GM12891 (cell line): ENCODE results near the gene MAP10.

ENCODE experiments used
- POLR2A ChIP-seq: IDR thresholded peaks from 2 replicates; pipeline ENCODE4 v1.6.1; 2011; ENCODE audit warnings: low read depth, low read length, control low read depth
- POLR2AphosphoS5 ChIP-seq: IDR thresholded peaks from 2 replicates; pipeline ENCODE4 v1.6.1; 2011; ENCODE audit warnings: low read depth, low read length, control low read depth

DNA sequence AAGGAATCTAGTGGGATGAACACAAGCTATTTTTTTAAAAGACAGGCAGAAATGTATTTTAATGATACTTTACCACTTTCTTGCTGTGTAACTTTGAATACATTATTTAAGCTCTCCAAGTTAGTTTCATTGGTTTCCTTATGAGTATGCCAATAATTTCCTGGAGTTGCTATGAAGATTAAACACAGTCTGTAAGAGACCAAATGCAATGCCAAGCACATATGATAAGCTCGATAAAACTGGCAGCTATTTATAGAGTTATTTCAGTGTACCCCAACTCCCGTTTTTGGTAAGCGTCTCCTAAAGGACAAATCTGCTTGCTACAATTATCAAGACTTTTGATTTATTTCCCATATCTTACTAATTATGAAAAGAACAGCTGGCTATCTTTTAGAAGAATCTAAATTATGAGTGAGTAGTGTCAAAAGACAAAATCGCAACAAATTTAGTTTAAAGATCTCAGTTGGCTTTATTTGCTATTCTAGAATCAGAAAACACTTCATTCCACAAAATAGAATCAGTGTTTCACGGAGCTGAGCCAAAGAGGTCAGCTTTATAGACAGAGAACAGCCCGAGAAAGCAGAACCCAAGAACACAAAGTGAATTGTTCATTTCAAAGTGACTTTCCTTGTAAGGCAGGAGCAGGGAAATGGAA lies 7.2 kb upstream of the MAP10 start:
- TF ChIP-seq POLR2A (no peak), POLR2AphosphoS5 (no peak)
